GM12874 (cell line): ENCODE data around the gene PHLPP1.

ENCODE experiments used
- TF ChIP-seq, protein P1 (sequence below): IDR thresholded peaks from 2 replicates; pipeline ENCODE4 v1.5.1; 2011; ENCODE audit warnings: low read depth, mild to moderate bottlenecking, control low read depth, low read length, moderate library complexity; ENCODE audit not compliant: insufficient read depth

PHLPP1 gene

DNA sequence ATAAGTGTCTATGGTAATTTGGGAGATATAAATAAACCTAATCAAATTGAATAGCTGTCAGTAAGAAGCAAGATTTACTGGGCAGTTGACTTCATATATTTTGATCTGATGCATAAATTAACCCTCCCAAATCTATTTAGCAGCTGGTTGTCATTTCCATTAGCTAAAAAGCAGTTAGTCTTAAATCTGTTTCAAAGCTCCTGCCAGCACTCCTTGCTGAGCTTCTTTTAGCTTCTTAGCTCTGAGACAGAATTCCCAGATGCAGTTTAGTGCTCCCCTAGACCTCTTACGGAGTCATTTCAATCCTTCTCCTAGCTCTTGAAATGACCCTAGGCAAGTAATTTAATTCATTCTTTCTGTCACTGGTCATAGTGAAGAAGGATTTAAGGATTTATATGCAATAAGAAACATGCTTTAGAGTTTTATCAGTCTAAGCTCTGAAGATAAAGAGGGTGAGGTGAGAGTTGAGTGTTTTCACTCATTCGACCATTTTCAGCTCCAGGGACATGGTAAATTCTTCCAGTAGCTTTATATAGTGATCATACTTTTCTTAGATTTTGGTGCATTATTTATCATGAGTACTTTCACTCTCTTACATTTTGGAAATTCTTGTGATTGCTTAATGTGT lies 98.9 kb downstream of the PHLPP1 start:
- TF ChIP-seq, protein P1, sequence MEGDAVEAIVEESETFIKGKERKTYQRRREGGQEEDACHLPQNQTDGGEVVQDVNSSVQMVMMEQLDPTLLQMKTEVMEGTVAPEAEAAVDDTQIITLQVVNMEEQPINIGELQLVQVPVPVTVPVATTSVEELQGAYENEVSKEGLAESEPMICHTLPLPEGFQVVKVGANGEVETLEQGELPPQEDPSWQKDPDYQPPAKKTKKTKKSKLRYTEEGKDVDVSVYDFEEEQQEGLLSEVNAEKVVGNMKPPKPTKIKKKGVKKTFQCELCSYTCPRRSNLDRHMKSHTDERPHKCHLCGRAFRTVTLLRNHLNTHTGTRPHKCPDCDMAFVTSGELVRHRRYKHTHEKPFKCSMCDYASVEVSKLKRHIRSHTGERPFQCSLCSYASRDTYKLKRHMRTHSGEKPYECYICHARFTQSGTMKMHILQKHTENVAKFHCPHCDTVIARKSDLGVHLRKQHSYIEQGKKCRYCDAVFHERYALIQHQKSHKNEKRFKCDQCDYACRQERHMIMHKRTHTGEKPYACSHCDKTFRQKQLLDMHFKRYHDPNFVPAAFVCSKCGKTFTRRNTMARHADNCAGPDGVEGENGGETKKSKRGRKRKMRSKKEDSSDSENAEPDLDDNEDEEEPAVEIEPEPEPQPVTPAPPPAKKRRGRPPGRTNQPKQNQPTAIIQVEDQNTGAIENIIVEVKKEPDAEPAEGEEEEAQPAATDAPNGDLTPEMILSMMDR: no peak

GRCh38 chr18:62825382-62825781 lies 110.0 kb downstream of the PHLPP1 start:
- TF ChIP-seq, protein P1: no peak

- TF ChIP-seq, protein P1: no peak
These were observed 112.1 kb downstream of the PHLPP1 start for GRCh38 chr18:62827397-62827796.

DNA sequence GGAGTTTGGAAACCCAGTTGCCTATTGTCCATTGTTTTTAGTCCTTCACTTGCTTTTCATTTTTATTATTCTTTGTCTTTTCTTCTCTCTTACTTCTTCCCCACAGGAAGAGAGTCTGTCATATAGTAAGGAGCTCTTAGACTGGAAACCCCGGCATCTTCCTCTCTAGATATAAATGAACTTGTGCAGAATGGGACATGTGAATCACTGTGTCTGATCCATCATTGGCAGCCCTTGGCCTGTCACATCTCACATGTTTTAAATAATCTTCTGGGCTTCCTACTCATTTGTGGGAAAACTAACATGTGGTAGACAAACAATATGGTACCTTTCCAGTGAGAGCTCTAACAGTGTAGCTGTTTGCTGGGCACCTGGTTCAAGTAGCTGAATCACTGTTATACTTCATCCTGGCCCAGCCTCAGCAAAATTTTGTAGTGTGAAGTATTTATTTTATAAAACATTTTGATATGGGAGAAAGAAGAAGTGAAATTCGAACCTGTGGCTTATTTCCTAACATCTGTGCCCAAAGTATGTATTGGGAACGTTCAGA lies 112.8 kb downstream of the PHLPP1 start:
- TF ChIP-seq, protein P1: no peak

GRCh38 chr18:62828852-62829251 lies 113.5 kb downstream of the PHLPP1 start:
- TF ChIP-seq, protein P1: no peak

DNA sequence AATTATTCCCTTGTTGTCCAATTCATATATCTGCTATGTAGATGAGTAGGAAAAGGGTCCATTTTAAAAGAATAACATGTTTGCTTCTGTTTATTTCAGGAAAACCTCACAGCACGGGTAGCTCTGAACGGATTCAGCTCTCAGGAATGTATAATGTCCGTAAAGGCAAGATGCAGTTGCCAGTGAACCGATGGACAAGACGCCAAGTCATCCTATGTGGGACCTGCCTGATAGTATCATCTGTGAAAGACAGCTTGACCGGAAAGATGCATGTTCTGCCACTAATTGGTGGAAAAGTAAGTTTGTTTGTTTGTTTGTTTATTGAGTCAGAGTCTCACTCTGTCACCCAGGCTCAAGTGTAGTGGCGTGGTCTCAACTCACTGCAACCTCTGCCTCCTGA lies 114.6 kb downstream of the PHLPP1 start:
- TF ChIP-seq, protein P1: no peak

DNA sequence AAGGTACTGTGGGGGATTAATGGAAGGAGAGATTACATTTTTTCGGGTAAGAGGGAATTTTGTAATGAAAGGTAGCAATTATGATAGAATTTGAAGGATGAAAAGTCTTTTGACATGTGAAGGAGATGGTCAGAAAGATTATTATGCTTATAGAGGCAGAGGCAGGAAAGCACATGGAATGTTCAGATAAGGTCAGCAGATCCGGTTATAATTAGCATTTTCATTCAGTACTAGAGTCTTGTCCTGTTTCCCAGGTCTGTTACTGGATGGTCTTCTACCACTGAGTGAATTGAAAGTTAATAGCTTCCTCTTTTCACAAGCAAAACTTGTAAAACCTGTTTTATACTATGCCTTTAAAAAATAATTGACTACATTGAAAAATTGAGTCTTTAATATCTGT lies 116.9 kb downstream of the PHLPP1 start:
- TF ChIP-seq, protein P1: no peak
